Colonic mucosa (tissue), 4 donors: ENCODE data around the gene LHX3. TPM values are rescaled to one million over a fixed set of nuclear protein-coding genes. Genes with fewer than 3 reads are reported as not detected.

ENCODE experiments used
- DNase-seq: peaks from one replicate; pipeline ENCODE4 v3.0.0-alpha.2; 2020
- H3K27ac ChIP-seq: fragments of 200-600 bp; one replicate; pipeline ENCODE4 v1.8.0; 2021
- H3K27me3 ChIP-seq: fragments of 200-600 bp; one replicate; pipeline ENCODE4 v1.8.0; 2021
- H3K36me3 ChIP-seq: fragments of 200-600 bp; one replicate; pipeline ENCODE4 v1.8.0; 2021
- H3K4me1 ChIP-seq: fragments of 200-600 bp; one replicate; pipeline ENCODE4 v1.8.0; 2021; ENCODE audit warnings: mild to moderate bottlenecking
- H3K4me3 ChIP-seq: fragments of 200-600 bp; one replicate; pipeline ENCODE4 v1.8.0; 2021
- H3K9ac ChIP-seq, 2 donors: one replicate each; pipeline ENCODE4 v1.7.0; 2013; ENCODE audit warnings: control low read depth in 2 of 2, low read depth in 2 of 2, low read length in 2 of 2
- H3K9me3 ChIP-seq: fragments of 200-600 bp; one replicate; pipeline ENCODE4 v1.8.0; 2021
- CTCF ChIP-seq: fragments of 200-600 bp; IDR thresholded peaks from one replicate; pipeline ENCODE4 v1.8.0; 2022; ENCODE audit warnings: antibody characterized with exemption, mild to moderate bottlenecking
- intact Hi-C: fragments of 100-400 bp; cut with DNase I; formaldehyde crosslinking; loops from one replicate; pipeline ENCODE4 v1.14.1; 2022
- total RNA-seq, 2 donors: library from RNA; stranded (reverse); fragmentation: NEBNext Ultra II Directional in 1 of 2; extraction: Animal tissue kit (Norgen Biotek cat#: 25700) in 1 of 2; gene quantifications; one replicate each; pipeline ENCODE4 v1.2.1, GENCODE V29; 2021
- donor health status: healthy.
- donor health status: DM: no; HTN: no; CAD: no.
- donor health status: DM: no; HTN: no; CAD: no.

LHX3 gene
- total RNA-seq, 2 donors from 2014 or later = not detected

GRCh38 chr9:136160995-136161610 is 43.8 kb downstream of the LHX3 start:
- Histone ChIP-seq H3K27ac (no peak overlapping the region), H3K9ac (no peak overlapping the region), H3K36me3 (no peaks in the 10 kb centered on the region), H3K27me3 (peaks cover 6% of the 10 kb centered on the region), H3K9me3 (no peaks in the 10 kb centered on the region), H3K4me1 (no peaks in the 10 kb centered on the region), H3K4me3 (no peak overlapping the region)
- DNase-seq = no peak
- TF ChIP-seq CTCF = no peak
- intact Hi-C loops = no loop called here

GRCh38 chr9:136160381-136160841 is 44.5 kb downstream of the LHX3 start:
- Histone ChIP-seq H3K4me3 (no peak overlapping the region), H3K27ac (no peak overlapping the region), H3K9me3 (no peaks in the 10 kb centered on the region), H3K9ac (no peak overlapping the region), H3K4me1 (no peaks in the 10 kb centered on the region), H3K36me3 (no peaks in the 10 kb centered on the region), H3K27me3 (peaks cover 6% of the 10 kb centered on the region)
- TF ChIP-seq CTCF = no peak
- intact Hi-C loops = no loop called here
- no peak for DNase-seq

GRCh38 chr9:136159851-136160250 is 45.1 kb downstream of the LHX3 start:
- Histone ChIP-seq H3K4me3 (no peak overlapping the region), H3K36me3 (no peaks in the 10 kb centered on the region), H3K9me3 (no peaks in the 10 kb centered on the region), H3K4me1 (no peaks in the 10 kb centered on the region), H3K9ac (no peak overlapping the region), H3K27ac (no peak overlapping the region), H3K27me3 (peaks cover 6% of the 10 kb centered on the region)
- intact Hi-C loops = no loop called here
- DNase-seq = no peak
- no peak for TF ChIP-seq CTCF

- DNase-seq = no peak
- H3K27me3 ChIP-seq = peaks cover 6% of the 10 kb centered on the region
Observed at GRCh38 chr9:136157477-136158265, 47.3 kb downstream of the LHX3 start.

More at GRCh38 chr9:136157477-136158265, 47.3 kb downstream of the LHX3 start:
- intact Hi-C loops = no loop called here
- H3K9me3 ChIP-seq = no peaks in the 10 kb centered on the region
- H3K36me3 ChIP-seq = no peaks in the 10 kb centered on the region
- no peak overlapping the region for H3K27ac ChIP-seq
- H3K4me3 ChIP-seq = no peak overlapping the region
- H3K4me1 ChIP-seq = no peaks in the 10 kb centered on the region
- H3K9ac ChIP-seq = no peak overlapping the region
- TF ChIP-seq CTCF = no peak
